Gastrocnemius medialis (tissue), 4 donors: ENCODE measurements around the gene CCDC112.

Experiments used
- CTCF ChIP-seq, 5 experiments: fragments of 450-650 bp in 3 of 5; fragments of 200-600 bp in 2 of 5; sonication (generic) in 2 of 5; IDR thresholded peaks in 4 of 5; conservative IDR thresholded peaks in 1 of 5; 1 replicate in 4 of 5; 2 replicates in 1 of 5; pipeline ENCODE4 v1.5.1; 2016 to 2019; ENCODE audit warnings: antibody characterized with exemption in 5 of 5, mild to moderate bottlenecking in 3 of 5, moderate library complexity in 3 of 5
- POLR2A ChIP-seq, 2 donors: fragments of 450-650 bp; IDR thresholded peaks; one replicate each; pipeline ENCODE4 v1.6.1; 2017; ENCODE audit warnings: antibody characterized with exemption in 2 of 2, mild to moderate bottlenecking in 2 of 2, moderate library complexity in 2 of 2

GRCh38 chr5:115313052-115313451 lies 16.6 kb upstream of the CCDC112 start:
- TF ChIP-seq CTCF (IDR thresholded peaks at IDR 0.05 in 4 of 5, conservative IDR thresholded peaks at IDR 0.05 in 1 of 5) (no peak), POLR2A (IDR thresholded peaks at IDR 0.05) (no peak)
